Aorta (tissue), 5 donors: ENCODE measurements around the gene IFITM10. TPM values are rescaled to one million over a fixed set of nuclear protein-coding genes. Genes with fewer than 3 reads are reported as not detected.
"Not testable (repeated sequence)": the region's sequence is repeated elsewhere in the genome, so short reads cannot be mapped to it uniquely, and the experiment has no call there.

Experiments used
- ATAC-seq: fragments of 200-7000 bp; cut with Tn5 transposase; one replicate; pipeline ENCODE4 v1.9.1; 2022; ENCODE audit warnings: moderate library complexity; ENCODE audit not compliant: low FRiP score
- DNase-seq, 2 donors: peaks; one replicate each; pipeline ENCODE4 v3.0.0-alpha.2; 2020
- H3K27ac ChIP-seq, 2 donors: one replicate each; pipeline ENCODE4 v1.5.1; 2013; ENCODE audit warnings: low read length in 2 of 2, mild to moderate bottlenecking in 2 of 2, moderate library complexity in 2 of 2, control low read depth in 1 of 2, inconsistent platforms in 1 of 2, low read depth in 1 of 2
- H3K27me3 ChIP-seq, 2 donors: one replicate each; pipeline ENCODE4 v1.6.1; 2013; ENCODE audit warnings: control low read depth in 1 of 2, low read length in 1 of 2, mild to moderate bottlenecking in 1 of 2, moderate library complexity in 1 of 2; ENCODE audit not compliant: insufficient read depth in 2 of 2, control insufficient read depth in 1 of 2
- H3K36me3 ChIP-seq, 2 donors: one replicate each; pipeline ENCODE4 v1.6.1; 2013; ENCODE audit warnings: control low read depth in 1 of 2, low read length in 1 of 2, mild to moderate bottlenecking in 1 of 2; ENCODE audit not compliant: insufficient read depth in 2 of 2, control insufficient read depth in 1 of 2
- H3K4me1 ChIP-seq, 2 donors: one replicate each; pipeline ENCODE4 v1.6.1; 2013; ENCODE audit warnings: low read length in 2 of 2, control low read depth in 1 of 2, mild to moderate bottlenecking in 1 of 2, moderate library complexity in 1 of 2; ENCODE audit not compliant: insufficient read depth in 2 of 2, control insufficient read depth in 1 of 2
- H3K4me3 ChIP-seq, 2 donors: one replicate each; pipeline ENCODE4 v1.5.1; 2013; ENCODE audit warnings: low read length in 2 of 2, control low read depth in 1 of 2, mild to moderate bottlenecking in 1 of 2
- H3K9me3 ChIP-seq: one replicate; pipeline ENCODE4 v1.6.1; 2013; ENCODE audit warnings: mild to moderate bottlenecking, low read length; ENCODE audit not compliant: control insufficient read depth
- WGBS, 2 donors: extraction: QIAGEN DNeasy Blood & Tissue Kit; methylation state at CpG; one replicate each; pipeline ENCODE4 v1.1.7; 2013; 5-methylcytosine and 5-hydroxymethylcytosine counted together
- intact Hi-C, 2 donors: fragments of 100-400 bp; cut with DNase I; formaldehyde crosslinking; loops; one replicate each; pipeline versions ENCODE4 v1.14.2 to v1.15.0; 2022
- polyA plus RNA-seq, 2 donors: library from polyadenylated mRNA; stranded (reverse); fragments of 200-250 nt; gene quantifications; one replicate each; pipeline ENCODE4 v1.2.3, GENCODE V29; 2013
- total RNA-seq, 2 donors: library from RNA; stranded (reverse); fragmentation: NEBNext Ultra II Directional; extraction: Animal tissue kit (Norgen Biotek cat#: 25700); gene quantifications; one replicate each; pipeline ENCODE4 v1.2.1, GENCODE V29; 2021
- donor health status: healthy with polysubstance abuse.
- donor health status: Bipolar disorder and iron deficiency.
- donor health status: DM: no; HTN: no; CAD: no.
- donor health status: DM: no; HTN: no; CAD: no.
- donor health status: DM: yes; HTN: yes; CAD: no.

The IFITM10 gene
- total and polyA plus RNA-seq, 4 donors, result 1.9 to 47.7 (median 12.8) TPM

- H3K4me1 ChIP-seq, result no peaks in the 10 kb centered on the region
- H3K36me3 ChIP-seq, result no peaks in the 10 kb centered on the region
- H3K4me3 ChIP-seq, result no peak overlapping the region
- no peaks in the 10 kb centered on the region for H3K27me3 ChIP-seq
- ATAC-seq, result no peak
- no peaks in the 10 kb centered on the region for H3K9me3 ChIP-seq
- WGBS, 2 donors, result 93 to 94% methylated on average over 10 of the region's 10 CpGs
- DNase-seq, result no peak
- intact Hi-C loops, result no loop called here
- no peak overlapping the region for H3K27ac ChIP-seq
These were observed 23.0 kb upstream of the IFITM10 start for GRCh38 chr11:1773131-1773993.

GRCh38 chr11:1772270-1773130 lies 22.1 kb upstream of the IFITM10 start:
- Histone ChIP-seq H3K27me3 (no peaks in the 10 kb centered on the region), H3K36me3 (no peaks in the 10 kb centered on the region), H3K9me3 (no peaks in the 10 kb centered on the region), H3K27ac (no peak overlapping the region), H3K4me3 (no peak overlapping the region), H3K4me1 (no peaks in the 10 kb centered on the region)
- ATAC-seq, result peak; percentile 87
- intact Hi-C loops, result no loop called here
- 41 to 45% methylated on average over 14 to 15 of the region's 15 CpGs for WGBS, 2 donors
- DNase-seq, result peak; percentile 87 to 88

- peak in 1 of 2 donors; percentile 62 for DNase-seq
- Histone ChIP-seq H3K4me1 (no peaks in the 10 kb centered on the region), H3K27me3 (no peaks in the 10 kb centered on the region), H3K9me3 (no peaks in the 10 kb centered on the region), H3K4me3 (no peak overlapping the region), H3K36me3 (no peaks in the 10 kb centered on the region), H3K27ac (no peak overlapping the region)
- no peak for ATAC-seq
- intact Hi-C loops, result no loop called here
- WGBS, 2 donors, result 92 to 94% methylated on average over 6 of the region's 6 CpGs
These were observed 21.3 kb upstream of the IFITM10 start for GRCh38 chr11:1771700-1772099.

- 77 to 82% methylated on average over 18 of the region's 18 CpGs for WGBS, 2 donors
- no peaks in the 10 kb centered on the region for H3K27me3 ChIP-seq
- H3K36me3 ChIP-seq, result no peaks in the 10 kb centered on the region
- no peak for ATAC-seq
- peak in 1 of 2 donors; percentile 42 for DNase-seq
- intact Hi-C loops, result no loop called here
- H3K4me1 ChIP-seq, result no peaks in the 10 kb centered on the region
- H3K9me3 ChIP-seq, result no peaks in the 10 kb centered on the region
- no peak overlapping the region for H3K4me3 ChIP-seq
- no peak overlapping the region for H3K27ac ChIP-seq
These were observed 20.9 kb upstream of the IFITM10 start for GRCh38 chr11:1771273-1771672.

GRCh38 chr11:1770528-1770927 lies 20.1 kb upstream of the IFITM10 start:
- intact Hi-C loops, result no loop called here
- Histone ChIP-seq H3K27ac (no peak overlapping the region), H3K4me3 (no peak overlapping the region), H3K9me3 (no peaks in the 10 kb centered on the region), H3K27me3 (no peaks in the 10 kb centered on the region), H3K36me3 (no peaks in the 10 kb centered on the region), H3K4me1 (no peaks in the 10 kb centered on the region)
- peak in 1 of 2 donors; percentile 50 for DNase-seq
- 86 to 88% methylated on average over 5 of the region's 5 CpGs for WGBS, 2 donors
- no peak for ATAC-seq

- intact Hi-C loops, result no loop called here
- Histone ChIP-seq H3K4me1 (no peaks in the 10 kb centered on the region), H3K4me3 (no peak overlapping the region), H3K36me3 (no peaks in the 10 kb centered on the region), H3K9me3 (no peaks in the 10 kb centered on the region), H3K27me3 (no peaks in the 10 kb centered on the region), H3K27ac (no peak overlapping the region)
- DNase-seq (no peak), ATAC-seq (no peak)
- WGBS, 2 donors, result 94 to 96% methylated on average over 7 of the region's 7 CpGs
These were observed 19.7 kb upstream of the IFITM10 start for GRCh38 chr11:1770061-1770460.

- H3K27me3 ChIP-seq, H3K4me3 ChIP-seq, H3K9me3 ChIP-seq, H3K36me3 ChIP-seq, H3K4me1 ChIP-seq, H3K27ac ChIP-seq, ATAC-seq: not testable (repeated sequence)
- intact Hi-C loops, result loop anchor here in 1 of 2 donors (5.0 kb wide), 1 partner anchor 53 kb away; no protein-coding TSS in a partner anchor
- peak in 1 of 2 donors; percentile 47 for DNase-seq
- WGBS, 2 donors, result 92 to 95% methylated on average over 9 of the region's 9 CpGs
These were observed 19.0 kb upstream of the IFITM10 start for GRCh38 chr11:1769304-1769936.

DNA sequence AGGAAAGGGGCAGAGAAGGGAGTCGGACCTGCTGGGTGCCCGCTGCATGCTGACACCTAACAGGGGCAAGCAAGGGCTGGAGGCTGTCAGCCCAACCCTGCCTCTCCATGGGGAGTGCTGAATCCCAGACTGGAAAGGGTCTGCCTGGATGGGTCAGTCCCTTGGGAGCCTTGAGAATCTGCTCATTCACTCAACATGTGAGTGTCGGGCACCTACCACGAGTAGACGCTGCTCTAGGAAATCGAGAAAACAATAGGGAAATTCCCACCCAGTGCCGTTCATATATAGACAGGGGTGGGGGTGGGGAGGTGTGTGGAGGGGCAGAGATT lies 17.7 kb upstream of the IFITM10 start:
- no peak overlapping the region for H3K27ac ChIP-seq
- no peak for ATAC-seq
- no peaks in the 10 kb centered on the region for H3K36me3 ChIP-seq

More for the DNA sequence above, 17.7 kb upstream of the IFITM10 start:
- intact Hi-C loops, result loop anchor here in 1 of 2 donors (5.0 kb wide), 1 partner anchor 54 kb away; no protein-coding TSS in a partner anchor
- no peaks in the 10 kb centered on the region for H3K27me3 ChIP-seq
- no peaks in the 10 kb centered on the region for H3K4me1 ChIP-seq
- WGBS, 2 donors, result 92 to 93% methylated on average over 7 of the region's 7 CpGs
- H3K9me3 ChIP-seq, result no peaks in the 10 kb centered on the region
- no peak overlapping the region for H3K4me3 ChIP-seq
- DNase-seq, result no peak
